IMR-90 (cell line): ENCODE data around the gene TMIGD1. TPM values are rescaled to one million over a fixed set of nuclear protein-coding genes. Genes with fewer than 3 reads are reported as not detected.

Experiments
- ATAC-seq: fragments of 200-7000 bp; cut with Tn5 transposase; 2 replicates; pipeline ENCODE4 v1.9.1; 2020; ENCODE audit warnings: low read depth, mild to moderate bottlenecking, moderate library complexity
- BruUV-seq: library from RNA; stranded (reverse); fragments of 400-500 nt; replicated peaks from 2 replicates; lab custom pipeline; 2021; lab: Mats Ljungman, UMichigan
- CTCF ChIA-PET: fragments of 300-600 bp; formaldehyde crosslinking; extraction: SDS; loops from one replicate; lab custom pipeline; 2021; ENCODE audit warnings: antibody characterized with exemption; lab: Yijun Ruan, JAX
- POLR2A ChIA-PET: fragments of 300-600 bp; sonication (Branson Sonifier 250); formaldehyde crosslinking; loops from one replicate; lab custom pipeline; 2022; ENCODE audit warnings: antibody characterized with exemption; ENCODE audit not compliant: unreplicated experiment; lab: Charles Lee
- DNase-seq: peaks from one replicate; pipeline ENCODE4 v3.0.0; 2013
- H2AFZ ChIP-seq: replicated peaks from 2 replicates; pipeline ENCODE3; 2013; ENCODE audit warnings: low read length, mild to moderate bottlenecking; ENCODE audit not compliant: poor library complexity
- H2AK5ac ChIP-seq: 2 replicates; pipeline ENCODE4 v1.6.1; 2013; ENCODE audit warnings: low read depth, low read length, inconsistent platforms
- H2AK9ac ChIP-seq: replicated peaks from 2 replicates; pipeline ENCODE3; 2013; ENCODE audit warnings: mild to moderate bottlenecking, low read depth, low read length, moderate library complexity; ENCODE audit not compliant: poor library complexity
- H2BK120ac ChIP-seq: 2 replicates; pipeline ENCODE4 v1.6.1; 2013; ENCODE audit warnings: low read depth, low read length, inconsistent platforms
- H2BK15ac ChIP-seq: 3 replicates; pipeline ENCODE4 v1.6.1; 2013; ENCODE audit warnings: low read depth, low read length, inconsistent platforms
- H2BK20ac ChIP-seq: 2 replicates; pipeline ENCODE4 v1.6.1; 2013; ENCODE audit warnings: low read depth, mild to moderate bottlenecking, inconsistent platforms, low read length, moderate library complexity
- H2BK5ac ChIP-seq: 2 replicates; pipeline ENCODE4 v1.6.1; 2013; ENCODE audit warnings: mild to moderate bottlenecking, low read depth, low read length, inconsistent platforms; ENCODE audit not compliant: poor library complexity, severe bottlenecking
- H3K14ac ChIP-seq: replicated peaks from 2 replicates; pipeline ENCODE4 v1.6.1; 2013; ENCODE audit warnings: low read depth, low read length, inconsistent platforms
- H3K18ac ChIP-seq: 2 replicates; pipeline ENCODE4 v1.6.1; 2013; ENCODE audit warnings: low read depth, low read length, control low read depth
- H3K23ac ChIP-seq: 2 replicates; pipeline ENCODE4 v1.6.1; 2013; ENCODE audit warnings: low read depth, low read length, inconsistent platforms
- H3K27ac ChIP-seq: 2 replicates; pipeline ENCODE4 v1.5.1; 2013; ENCODE audit warnings: mild to moderate bottlenecking, control low read depth, low read length; ENCODE audit not compliant: insufficient read depth
- H3K27me3 ChIP-seq: 2 replicates; pipeline ENCODE4 v1.6.1; 2013; ENCODE audit warnings: low read length; ENCODE audit not compliant: control insufficient read depth, insufficient read depth
- H3K36me3 ChIP-seq: 2 replicates; pipeline ENCODE4 v1.6.1; 2013; ENCODE audit warnings: low read length, mixed read lengths; ENCODE audit not compliant: control insufficient read depth, insufficient read depth
- H3K4ac ChIP-seq: 2 replicates; pipeline ENCODE4 v1.6.1; 2013; ENCODE audit warnings: low read depth, low read length, inconsistent platforms
- H3K4me1 ChIP-seq: 2 replicates; pipeline ENCODE4 v1.6.1; 2013; ENCODE audit warnings: low read length, mixed read lengths; ENCODE audit not compliant: control insufficient read depth, insufficient read depth
- H3K4me2 ChIP-seq: 2 replicates; pipeline ENCODE4 v1.6.1; 2013; ENCODE audit warnings: low read depth, mild to moderate bottlenecking, control low read depth, low read length, moderate library complexity
- H3K4me3 ChIP-seq: 2 replicates; pipeline ENCODE4 v1.5.1; 2013; ENCODE audit warnings: low read depth, mild to moderate bottlenecking, control low read depth, low read length, moderate library complexity; ENCODE audit not compliant: insufficient read depth
- H3K56ac ChIP-seq: 2 replicates; pipeline ENCODE4 v1.6.1; 2013; ENCODE audit warnings: low read length, inconsistent platforms; ENCODE audit not compliant: insufficient read depth; ENCODE audit errors: extremely low read depth
- H3K79me1 ChIP-seq, 2 experiments: 2 replicates each; pipeline ENCODE4 v1.6.1; 2013; ENCODE audit warnings: low read length in 2 of 2, inconsistent platforms in 1 of 2, low read depth in 1 of 2
- H3K9ac ChIP-seq: 2 replicates; pipeline ENCODE4 v1.6.1; 2013; ENCODE audit warnings: low read depth, low read length, control low read depth
- H3K9me1 ChIP-seq: 2 replicates; pipeline ENCODE4 v1.6.1; 2013; ENCODE audit warnings: low read length, inconsistent platforms; ENCODE audit not compliant: insufficient read depth
- H3K9me3 ChIP-seq: 2 replicates; pipeline ENCODE4 v1.6.1; 2013; ENCODE audit warnings: low read length; ENCODE audit not compliant: control insufficient read depth, insufficient read depth
- H4K20me1 ChIP-seq: 2 replicates; pipeline ENCODE4 v1.6.1; 2013; ENCODE audit warnings: low read length, inconsistent platforms; ENCODE audit not compliant: insufficient read depth
- H4K5ac ChIP-seq: 2 replicates; pipeline ENCODE4 v1.6.1; 2013; ENCODE audit warnings: mild to moderate bottlenecking, low read depth, low read length, control low read depth
- H4K8ac ChIP-seq, 2 experiments: 2 replicates each; pipeline ENCODE4 v1.6.1; 2013; ENCODE audit warnings: low read depth in 2 of 2, low read length in 2 of 2, control low read depth in 1 of 2, inconsistent platforms in 1 of 2
- H4K91ac ChIP-seq: 2 replicates; pipeline ENCODE4 v1.6.1; 2013; ENCODE audit warnings: low read depth, low read length, inconsistent platforms; ENCODE audit not compliant: insufficient read depth
- ELK1 ChIP-seq: fragments of 150-350 bp; IDR thresholded peaks from 2 replicates; pipeline ENCODE4 v1.6.1; 2016; ENCODE audit warnings: low read depth, mild to moderate bottlenecking, low read length, moderate library complexity, borderline replicate concordance
- RAD21 ChIP-seq: IDR thresholded peaks from 2 replicates; pipeline ENCODE4 v1.6.1; 2012; ENCODE audit warnings: low read length, improper control_type of control experiment
- WGBS, 2 experiments: methylation state at CpG; one replicate each; pipeline versions ENCODE4 v1.1.5 to v1.1.7; 2013; ENCODE audit warnings: missing lambda C conversion rate in 2 of 2; ENCODE audit not compliant: insufficient read length in 1 of 2; ENCODE audit errors: extremely low coverage in 2 of 2; 5-methylcytosine and 5-hydroxymethylcytosine counted together
- dilution Hi-C: fragments of 300-500 bp; cut with HindIII; formaldehyde crosslinking; loops from one replicate; pipeline ENCODE4 v1.14.3; 2018; ENCODE audit warnings: low sequenced_read_pairs; ENCODE audit not compliant: unreplicated experiment
- in situ Hi-C: fragments of 300-500 bp; cut with MboI; formaldehyde crosslinking; loops from 3 replicates; pipeline ENCODE4 v1.14.3; 2019; ENCODE audit warnings: low sequenced_read_pairs, inconsistent platforms, mixed read lengths
- intact Hi-C: fragments of 100-400 bp; cut with micrococcal nuclease; formaldehyde crosslinking; loops from 2 replicates; pipeline ENCODE4 v1.10.0; 2022
- polyA plus RNA-seq, 3 experiments: library from polyadenylated mRNA; depleted of rRNA; stranded (reverse); fragments of >200 nt; gene quantifications; 2 replicates each; pipeline ENCODE4 v1.2.3, GENCODE V29; 2012; ENCODE audit warnings: low replicate concordance in 1 of 3
- total RNA-seq: library from RNA; depleted of rRNA; stranded (reverse); fragments of >200 nt; gene quantifications from 2 replicates; pipeline ENCODE4 v1.2.3, GENCODE V29; 2012

The TMIGD1 gene
- total and polyA plus RNA-seq, 2 of the 4 experiments (the other 2 are of a cell fraction): not detected

- no peak for ATAC-seq
- BruUV-seq: no TSS peak
- POLR2A ChIA-PET: no interaction called here
- CTCF ChIA-PET: no interaction called here
- no peak overlapping the region for H2BK5ac ChIP-seq
- H3K4me2 ChIP-seq: no peak overlapping the region
- dilution Hi-C loops: no loop called here
- no peak for DNase-seq
- H3K27ac ChIP-seq: no peak overlapping the region
- no peak overlapping the region for H3K9ac ChIP-seq
- H3K56ac ChIP-seq: no peak overlapping the region
- no peak overlapping the region for H3K4me3 ChIP-seq
- in situ Hi-C loops: loop anchor here (25.0 kb wide), 1 partner anchor 391 kb away; no protein-coding TSS in a partner anchor
- H3K23ac ChIP-seq: no peak overlapping the region
- H3K79me1 ChIP-seq: no peaks in the 10 kb centered on the region
- no peak overlapping the region for H4K8ac ChIP-seq
- no peaks in the 10 kb centered on the region for H3K9me1 ChIP-seq
- H2AK9ac ChIP-seq: no peak overlapping the region
- H4K20me1 ChIP-seq: no peaks in the 10 kb centered on the region
- no peak overlapping the region for H2BK120ac ChIP-seq
- intact Hi-C loops: no loop called here
- H3K36me3 ChIP-seq: no peaks in the 10 kb centered on the region
- H3K18ac ChIP-seq: no peak overlapping the region
- no peak overlapping the region for H3K4ac ChIP-seq
- H3K4me1 ChIP-seq: peaks cover 4% of the 10 kb centered on the region; the same call in 1 of the 2 replicates
- H2AK5ac ChIP-seq: no peak overlapping the region
- H2BK20ac ChIP-seq: no peak overlapping the region
- no peak overlapping the region for H2AFZ ChIP-seq
- H4K91ac ChIP-seq: no peak overlapping the region
- H3K9me3 ChIP-seq: no peaks in the 10 kb centered on the region
- TF ChIP-seq ELK1 (no peak), RAD21 (no peak)
- H2BK15ac ChIP-seq: no peak overlapping the region
- peaks cover 20% of the 10 kb centered on the region for H3K27me3 ChIP-seq
- no peak overlapping the region for H4K5ac ChIP-seq
- no peak overlapping the region for H3K14ac ChIP-seq
- 88% methylated on average over 3 of the region's 4 CpGs; no CpG with 5 or more reads in 1 of the 2 experiments for WGBS, 2 experiments
Observed at GRCh38 chr17:30321314-30321713, 12.5 kb downstream of the TMIGD1 start.
